Gastroesophageal sphincter (tissue), 4 donors: Measurements from ENCODE around the gene KLHL21. TPM values are rescaled to one million over a fixed set of nuclear protein-coding genes. Genes with fewer than 3 reads are reported as not detected.
A peak's percentile ranks its signal among the peaks of the same experiment; 100 is the strongest.

Source experiments
- ATAC-seq: fragments of 150-250 bp; one replicate; pipeline ENCODE4 v1.9.1; 2016; ENCODE audit warnings: mild to moderate bottlenecking, moderate library complexity
- H3K27ac ChIP-seq, 4 donors: fragments of 200-600 bp; sonication (generic) in 3 of 4; 1 replicate in 3 of 4; 2 replicates in 1 of 4; pipeline ENCODE4 v1.5.1; 2016 to 2019
- H3K27me3 ChIP-seq: fragments of 200-600 bp; sonication (generic); one replicate; pipeline ENCODE4 v1.5.1; 2019
- H3K36me3 ChIP-seq, 2 donors: fragments of 200-600 bp; sonication (generic); one replicate each; pipeline ENCODE4 v1.5.1; 2019; ENCODE audit warnings: control low read depth in 1 of 2
- H3K4me1 ChIP-seq, 3 donors: fragments of 200-600 bp; sonication (generic); 1 replicate in 2 of 3; 2 replicates in 1 of 3; pipeline ENCODE4 v1.5.1; 2016 to 2019; ENCODE audit warnings: control low read depth in 2 of 3
- H3K4me3 ChIP-seq, 2 donors: fragments of 200-600 bp; sonication (generic); one replicate each; pipeline ENCODE4 v1.5.1; 2019; ENCODE audit warnings: mild to moderate bottlenecking in 1 of 2, moderate library complexity in 1 of 2
- H3K9me3 ChIP-seq, 3 donors: fragments of 200-600 bp; sonication (generic); one replicate each; pipeline ENCODE4 v1.5.1; 2017 to 2019; ENCODE audit warnings: control low read depth in 2 of 3
- EP300 ChIP-seq: sonication (generic); formaldehyde crosslinking; IDR thresholded peaks from one replicate; pipeline ENCODE4 v1.6.1; 2017; ENCODE audit warnings: antibody characterized with exemption, mild to moderate bottlenecking
- POLR2A ChIP-seq, 2 donors: fragments of 450-650 bp; IDR thresholded peaks; one replicate each; pipeline ENCODE4 v1.6.1; 2017; ENCODE audit warnings: antibody characterized with exemption in 2 of 2, mild to moderate bottlenecking in 2 of 2, moderate library complexity in 1 of 2
- POLR2AphosphoS5 ChIP-seq: sonication (generic); formaldehyde crosslinking; IDR thresholded peaks from one replicate; pipeline ENCODE4 v1.6.1; 2017; ENCODE audit warnings: antibody characterized with exemption
- WGBS, 2 donors: methylation state at CpG; one replicate each; pipeline ENCODE4 v1.1.5; 2018; ENCODE audit warnings: low coverage in 1 of 2; 5-methylcytosine and 5-hydroxymethylcytosine counted together
- total RNA-seq, 4 donors: library from RNA; depleted of rRNA; stranded (reverse); fragments of >200 nt; gene quantifications; one replicate each; pipeline ENCODE4 v1.1.0, GENCODE V29; 2016
- TF ChIP-seq, protein P1 (sequence below), 4 experiments: fragments of 200-600 bp in 2 of 4; fragments of 450-650 bp in 2 of 4; sonication (generic) in 1 of 4; IDR thresholded peaks; one replicate each; pipeline ENCODE4 v1.5.1; 2017 to 2019; ENCODE audit warnings: antibody characterized with exemption in 4 of 4, mild to moderate bottlenecking in 2 of 4, moderate library complexity in 2 of 4

KLHL21 gene
- total RNA-seq, 4 donors from 2014 or later, result 83.6 to 131 (median 101) TPM

DNA sequence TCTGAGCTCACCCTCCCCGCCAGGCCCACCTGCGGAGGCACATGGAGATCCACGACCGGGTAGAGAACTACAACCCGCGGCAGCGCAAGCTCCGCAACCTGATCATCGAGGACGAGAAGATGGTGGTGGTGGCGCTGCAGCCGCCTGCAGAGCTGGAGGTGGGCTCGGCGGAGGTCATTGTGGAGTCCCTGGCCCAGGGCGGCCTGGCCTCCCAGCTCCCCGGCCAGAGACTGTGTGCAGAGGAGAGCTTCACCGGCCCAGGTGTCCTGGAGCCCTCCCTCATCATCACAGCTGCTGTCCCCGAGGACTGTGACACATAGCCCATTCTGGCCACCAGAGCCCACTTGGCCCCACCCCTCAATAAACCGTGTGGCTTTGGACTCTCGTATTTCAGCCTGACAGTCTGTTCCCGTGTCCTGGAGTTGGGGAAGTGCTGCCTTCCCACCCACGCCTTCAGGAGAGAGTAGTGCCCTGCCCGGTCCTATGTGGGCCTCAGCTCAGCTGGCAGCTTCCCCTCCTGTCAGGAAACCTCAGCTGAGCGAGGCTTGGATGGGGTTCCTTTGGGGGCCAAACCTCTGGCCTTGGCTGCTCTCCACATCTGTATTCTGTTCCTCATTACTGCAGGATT, 13.7 kb downstream of the KLHL21 start:
- peaks cover 0 to 73% of the 10 kb centered on the region in 2 donors for H3K36me3 ChIP-seq
- H3K27me3 ChIP-seq, result no peaks in the 10 kb centered on the region
- H3K9me3 ChIP-seq, result no peaks in the 10 kb centered on the region
- 60 to 75% methylated on average over 1 to 4 of the region's 24 CpGs for WGBS, 2 donors
- no peak overlapping the region for H3K4me3 ChIP-seq
- H3K4me1 ChIP-seq, result peaks cover 0 to 80% (median 14%) of the 10 kb centered on the region in 3 donors
- H3K27ac ChIP-seq, result peak overlapping the region in 2 of 4 donors; percentile 5 to 59
- no peak for TF ChIP-seq POLR2AphosphoS5
- no peak for TF ChIP-seq EP300
- no peak for TF ChIP-seq POLR2A (IDR thresholded peaks at IDR 0.05)
- TF ChIP-seq, protein P1, sequence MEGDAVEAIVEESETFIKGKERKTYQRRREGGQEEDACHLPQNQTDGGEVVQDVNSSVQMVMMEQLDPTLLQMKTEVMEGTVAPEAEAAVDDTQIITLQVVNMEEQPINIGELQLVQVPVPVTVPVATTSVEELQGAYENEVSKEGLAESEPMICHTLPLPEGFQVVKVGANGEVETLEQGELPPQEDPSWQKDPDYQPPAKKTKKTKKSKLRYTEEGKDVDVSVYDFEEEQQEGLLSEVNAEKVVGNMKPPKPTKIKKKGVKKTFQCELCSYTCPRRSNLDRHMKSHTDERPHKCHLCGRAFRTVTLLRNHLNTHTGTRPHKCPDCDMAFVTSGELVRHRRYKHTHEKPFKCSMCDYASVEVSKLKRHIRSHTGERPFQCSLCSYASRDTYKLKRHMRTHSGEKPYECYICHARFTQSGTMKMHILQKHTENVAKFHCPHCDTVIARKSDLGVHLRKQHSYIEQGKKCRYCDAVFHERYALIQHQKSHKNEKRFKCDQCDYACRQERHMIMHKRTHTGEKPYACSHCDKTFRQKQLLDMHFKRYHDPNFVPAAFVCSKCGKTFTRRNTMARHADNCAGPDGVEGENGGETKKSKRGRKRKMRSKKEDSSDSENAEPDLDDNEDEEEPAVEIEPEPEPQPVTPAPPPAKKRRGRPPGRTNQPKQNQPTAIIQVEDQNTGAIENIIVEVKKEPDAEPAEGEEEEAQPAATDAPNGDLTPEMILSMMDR (IDR thresholded peaks at IDR 0.05), result no peak
- no peak for ATAC-seq

DNA sequence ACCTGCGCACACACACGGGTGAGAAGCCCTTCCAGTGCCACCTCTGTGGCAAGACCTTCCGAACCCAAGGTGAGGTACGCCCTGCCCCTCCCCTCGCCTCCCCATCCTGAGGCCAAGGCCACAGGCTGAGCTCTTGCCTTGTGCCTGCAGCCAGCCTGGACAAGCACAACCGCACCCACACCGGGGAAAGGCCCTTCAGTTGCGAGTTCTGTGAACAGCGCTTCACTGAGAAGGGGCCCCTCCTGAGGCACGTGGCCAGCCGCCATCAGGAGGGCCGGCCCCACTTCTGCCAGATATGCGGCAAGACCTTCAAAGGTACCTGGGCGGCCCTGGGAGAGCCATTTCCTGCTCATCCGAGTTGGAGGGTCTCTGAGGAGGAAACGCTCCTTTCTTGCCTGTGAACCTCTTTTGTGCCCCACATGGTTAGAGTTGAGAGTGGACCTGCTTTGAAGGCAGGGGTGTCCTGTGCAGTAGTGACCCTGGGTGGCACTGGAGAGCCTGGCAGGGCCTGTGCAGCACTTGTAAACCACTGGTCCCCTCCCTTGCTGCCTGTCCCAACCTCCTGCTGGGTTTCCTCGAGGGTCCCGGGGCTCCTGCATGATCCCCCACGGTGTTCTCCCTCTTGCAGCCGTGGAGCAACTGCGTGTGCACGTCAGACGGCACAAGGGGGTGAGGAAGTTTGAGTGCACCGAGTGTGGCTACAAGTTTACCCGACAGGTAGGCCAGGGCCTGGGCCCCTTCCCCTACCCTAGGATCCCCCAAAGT, 14.4 kb downstream of the KLHL21 start:
- Histone ChIP-seq H3K4me3 (no peak overlapping the region), H3K27ac (peak overlapping the region in 3 of 4 donors; percentile 24 to 59 (median 42)), H3K27me3 (no peaks in the 10 kb centered on the region), H3K9me3 (no peaks in the 10 kb centered on the region), H3K4me1 (peaks cover 0 to 73% (median 14%) of the 10 kb centered on the region in 3 donors), H3K36me3 (peaks cover 0 to 66% of the 10 kb centered on the region in 2 donors)
- ATAC-seq, result no peak
- WGBS, 2 donors, result 76% methylated on average over 4 of the region's 25 CpGs; no CpG with 5 or more reads in 1 of the 2 donors
- TF ChIP-seq, protein P1 (IDR thresholded peaks at IDR 0.05), result no peak
- TF ChIP-seq POLR2A (IDR thresholded peaks at IDR 0.05) (no peak), EP300 (no peak), POLR2AphosphoS5 (no peak)

DNA sequence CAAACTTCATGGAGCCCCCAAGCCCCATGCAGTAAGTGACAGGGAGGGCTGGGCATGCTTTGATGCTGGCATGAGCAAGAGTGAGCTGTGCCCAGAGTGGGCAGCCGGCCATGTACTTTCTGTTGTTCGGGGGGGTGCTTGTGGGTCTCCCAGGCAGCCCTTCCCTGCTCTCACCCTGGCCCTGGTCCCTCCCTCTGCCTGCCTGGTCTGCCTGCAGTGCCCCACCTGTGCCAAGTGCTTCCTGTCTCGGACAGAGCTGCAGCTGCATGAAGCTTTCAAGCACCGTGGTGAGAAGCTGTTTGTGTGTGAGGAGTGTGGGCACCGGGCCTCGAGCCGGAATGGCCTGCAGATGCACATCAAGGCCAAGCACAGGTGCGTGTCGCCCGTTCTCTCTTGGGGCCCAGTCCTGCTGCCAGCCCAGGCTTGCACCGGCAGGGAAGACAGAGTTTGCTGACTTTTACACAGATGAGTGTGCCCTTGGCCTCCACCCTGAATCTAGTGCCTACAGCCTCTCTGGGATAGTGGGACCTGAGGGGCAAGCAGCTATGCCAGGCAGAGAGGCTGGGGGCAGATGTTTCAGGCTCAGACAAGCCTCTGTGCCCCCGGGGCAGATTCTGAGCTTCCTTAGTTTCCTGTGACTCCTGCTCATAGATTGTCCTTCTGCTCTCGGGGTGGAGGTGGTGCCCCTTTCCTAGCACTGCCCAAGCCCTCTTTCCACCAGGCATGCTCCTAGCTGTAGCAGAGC, 15.2 kb downstream of the KLHL21 start:
- TF ChIP-seq POLR2AphosphoS5, result no peak
- TF ChIP-seq EP300, result no peak
- TF ChIP-seq POLR2A (IDR thresholded peaks at IDR 0.05), result no peak
- TF ChIP-seq, protein P1 (IDR thresholded peaks at IDR 0.05), result no peak
- peaks cover 0 to 59% of the 10 kb centered on the region in 2 donors for H3K36me3 ChIP-seq
- H3K4me3 ChIP-seq, result no peak overlapping the region
- peaks cover 0 to 72% (median 14%) of the 10 kb centered on the region in 3 donors for H3K4me1 ChIP-seq
- no peak for ATAC-seq
- H3K27ac ChIP-seq, result peak overlapping the region in 3 of 4 donors; percentile 42 to 62 (median 59)
- H3K9me3 ChIP-seq, result no peaks in the 10 kb centered on the region
- no peaks in the 10 kb centered on the region for H3K27me3 ChIP-seq
- no CpG with 5 or more reads among the region's 13 CpGs for WGBS, 2 donors

DNA sequence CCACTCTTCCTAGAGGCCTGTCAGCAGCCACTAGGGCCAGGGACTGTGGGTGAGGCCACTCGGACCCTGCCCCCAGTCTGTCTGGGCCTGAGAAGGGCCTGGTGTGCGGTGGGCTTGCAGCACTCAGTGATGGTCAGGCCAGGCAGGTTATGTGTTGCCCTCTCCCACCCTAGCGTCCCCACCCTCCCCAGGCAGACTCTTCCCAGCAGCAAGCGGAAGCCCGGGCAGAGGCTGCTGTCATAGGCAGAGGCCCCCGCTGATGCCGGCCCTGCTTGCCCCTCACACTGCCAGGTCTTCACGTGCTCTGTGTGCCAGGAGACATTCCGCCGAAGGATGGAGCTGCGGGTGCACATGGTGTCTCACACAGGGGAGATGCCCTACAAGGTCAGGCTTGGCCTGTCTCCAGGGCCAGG, 16.3 kb downstream of the KLHL21 start:
- H3K27ac ChIP-seq, result peak overlapping the region in 3 of 4 donors; percentile 42 to 62 (median 59)
- no CpG with 5 or more reads among the region's 11 CpGs for WGBS, 2 donors
- H3K4me1 ChIP-seq, result peaks cover 0 to 72% (median 16%) of the 10 kb centered on the region in 3 donors
- H3K9me3 ChIP-seq, result no peaks in the 10 kb centered on the region
- H3K27me3 ChIP-seq, result no peaks in the 10 kb centered on the region
- TF ChIP-seq POLR2AphosphoS5 (no peak), POLR2A (IDR thresholded peaks at IDR 0.05) (no peak), EP300 (no peak)
- TF ChIP-seq, protein P1 (IDR thresholded peaks at IDR 0.05), result no peak
- H3K36me3 ChIP-seq, result peaks cover 0 to 55% of the 10 kb centered on the region in 2 donors
- ATAC-seq, result peak; percentile 31
- H3K4me3 ChIP-seq, result no peak overlapping the region
